HG03565 (cell line): ENCODE data around the gene CAMK2A.
"Not testable (repeated sequence)": the region's sequence is repeated elsewhere in the genome, so short reads cannot be mapped to it uniquely, and the experiment has no call there.

Experiments
- ATAC-seq: cut with Tn5 transposase; IDR thresholded peaks from one replicate; pipeline ENCODE4 v1.9.1; 2021; ENCODE audit warnings: mild to moderate bottlenecking, moderate library complexity; ENCODE audit not compliant: unreplicated experiment

CAMK2A gene

DNA sequence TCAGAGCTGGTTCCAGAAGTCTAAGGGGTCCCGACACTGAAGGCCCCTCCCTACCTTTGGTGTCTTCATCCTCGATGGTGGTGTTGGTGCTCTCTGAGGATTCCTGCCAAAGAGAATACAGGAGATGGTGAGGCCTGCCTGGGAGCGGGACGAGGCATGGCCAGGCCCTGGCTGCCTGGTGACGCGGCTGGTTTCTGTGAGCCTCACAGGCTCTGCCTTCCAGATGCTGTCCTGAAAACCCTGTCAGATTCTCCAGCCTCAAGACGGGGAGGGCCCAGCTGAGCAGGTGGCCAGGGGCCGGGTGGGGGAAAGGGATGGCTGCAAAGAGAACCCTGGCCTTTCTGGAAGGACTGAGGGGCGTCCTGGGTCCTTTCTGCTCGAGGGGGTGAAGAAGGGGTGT, 50.9 kb downstream of the CAMK2A start:
- ATAC-seq, result no peak

DNA sequence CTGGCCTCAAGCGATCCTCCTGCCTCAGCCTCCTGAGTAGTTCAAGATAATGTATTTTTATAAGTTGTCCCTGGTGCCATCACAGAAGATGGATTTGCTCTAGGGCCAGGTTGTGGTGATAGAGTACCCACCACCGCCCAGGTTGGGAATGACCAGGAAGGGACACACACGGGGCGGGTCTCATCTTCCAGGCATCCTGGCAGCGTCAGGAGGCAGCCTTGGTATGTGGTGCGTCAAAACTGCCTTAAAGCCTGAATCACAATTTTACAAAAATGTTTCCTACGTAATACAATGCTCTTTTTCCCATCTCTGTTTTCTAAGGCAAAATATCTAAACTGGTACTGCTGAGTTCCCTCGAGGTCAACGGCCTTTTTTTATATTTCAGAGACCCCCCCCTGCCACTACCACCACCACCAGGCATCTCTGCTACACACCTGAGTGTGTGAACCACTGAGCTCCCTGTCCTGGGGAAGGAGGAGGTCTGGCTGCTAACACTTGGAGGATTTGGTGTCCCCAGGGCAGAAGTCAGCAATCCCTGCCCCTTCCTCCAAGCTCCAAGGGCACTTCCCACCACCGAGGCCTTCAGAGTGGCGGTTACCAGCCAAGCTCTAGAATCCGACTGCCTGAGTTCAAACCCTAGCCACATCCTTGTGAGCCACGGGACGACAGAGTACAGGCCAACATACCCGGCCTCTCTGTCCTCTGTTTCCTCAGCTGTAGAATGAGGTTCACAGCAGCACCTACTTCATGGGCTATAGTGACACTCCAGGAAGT, 52.4 kb downstream of the CAMK2A start:
- no peak for ATAC-seq

DNA sequence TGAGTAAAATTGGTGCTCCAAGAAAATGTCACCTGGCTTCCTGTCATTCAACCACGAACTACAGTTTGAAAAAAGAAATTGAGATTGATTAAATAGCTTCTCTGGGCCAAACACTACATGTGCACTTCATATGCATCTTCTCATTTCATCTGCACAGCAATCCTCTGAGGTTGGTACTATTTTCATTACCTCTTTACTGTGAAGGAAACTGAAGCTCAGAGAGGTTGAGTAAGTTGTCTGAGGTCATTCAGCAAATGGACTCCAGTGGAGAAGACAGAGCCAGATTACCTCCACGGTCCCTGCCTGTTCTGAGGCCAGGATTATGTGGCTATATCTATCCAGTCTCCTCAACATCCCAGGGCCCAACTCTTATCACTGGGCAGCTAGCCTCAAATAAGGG, 53.3 kb downstream of the CAMK2A start:
- ATAC-seq, result no peak

DNA sequence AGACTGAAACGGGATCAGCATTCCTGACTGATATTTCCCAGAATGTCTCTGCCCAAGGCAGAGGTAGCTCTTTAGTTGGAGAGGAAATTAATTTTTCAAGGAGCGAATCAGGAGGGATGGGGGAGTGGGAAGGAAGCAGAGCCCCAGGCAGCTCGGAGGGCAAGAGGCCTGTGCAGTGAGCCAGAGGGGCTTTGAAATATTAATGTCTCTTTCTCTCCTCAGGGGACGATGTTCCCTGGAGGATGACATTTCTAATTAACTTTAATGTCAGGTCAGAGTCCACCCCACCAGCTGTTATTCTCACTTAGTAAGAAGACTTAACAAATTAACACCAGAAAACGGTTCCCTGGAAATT, 54.1 kb downstream of the CAMK2A start:
- no peak for ATAC-seq

DNA sequence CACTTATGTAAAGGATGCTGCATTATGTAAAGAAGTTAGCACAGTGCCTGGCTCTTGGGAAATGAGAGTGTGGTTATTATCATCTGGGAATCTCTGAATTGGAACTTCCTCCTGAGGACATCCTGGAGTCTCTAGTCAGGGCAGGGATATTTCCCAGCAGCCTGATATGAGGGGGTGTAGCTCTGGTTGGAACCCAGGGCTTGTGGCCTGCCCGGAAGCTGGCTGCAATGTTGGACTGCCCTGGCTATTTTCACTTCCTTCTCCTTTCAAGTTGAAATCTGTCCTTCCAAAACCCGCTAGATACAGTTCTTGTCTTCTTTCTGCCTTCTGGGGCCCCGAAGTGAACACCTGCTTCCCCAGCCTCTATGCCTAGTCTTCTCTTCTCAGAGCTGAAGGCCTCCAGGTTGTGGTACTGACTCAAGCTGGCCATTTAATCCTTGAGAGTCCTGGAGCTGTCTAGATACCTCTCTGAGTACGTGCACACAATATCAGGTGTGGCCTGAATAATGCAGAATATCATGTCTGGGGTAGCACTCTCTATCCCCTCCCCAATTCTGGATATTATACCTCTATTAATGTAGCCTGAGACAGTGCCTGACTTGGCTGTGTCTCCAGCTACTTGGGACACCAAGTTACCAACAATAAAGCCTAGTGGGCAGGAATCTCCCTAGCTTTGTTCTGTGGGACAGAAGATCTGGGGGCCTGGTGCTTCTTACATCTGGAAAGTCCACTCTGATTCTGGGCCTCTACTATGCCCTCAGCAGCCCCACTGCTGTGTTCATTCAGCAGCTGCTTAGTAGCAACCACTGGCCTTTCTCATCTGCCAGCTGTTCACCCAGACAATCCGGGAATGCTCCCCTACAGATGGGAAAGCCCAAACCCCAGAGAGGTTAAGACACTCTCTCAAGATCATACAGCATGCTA, 54.7 kb downstream of the CAMK2A start:
- no peak for ATAC-seq

DNA sequence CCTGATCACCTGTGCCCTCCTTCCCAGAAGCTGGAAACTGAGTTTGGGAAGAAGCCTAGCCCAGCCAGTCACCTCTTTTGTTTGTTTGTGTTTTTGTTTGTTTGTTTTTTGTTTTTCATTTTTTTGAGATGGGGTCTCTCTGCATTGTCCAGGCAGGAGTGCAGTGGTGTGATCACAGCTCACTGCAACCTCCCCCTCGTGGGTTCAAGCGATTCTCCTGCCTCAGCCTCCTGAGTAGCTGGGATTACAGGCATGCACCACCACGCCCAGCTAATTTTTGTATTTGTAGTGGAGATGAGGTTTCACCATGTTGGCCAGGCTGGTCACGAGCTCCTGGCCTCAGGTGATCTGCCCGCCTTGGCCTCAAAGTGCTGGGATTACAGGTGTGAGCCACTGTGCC, 55.9 kb downstream of the CAMK2A start:
- not testable (repeated sequence) for ATAC-seq

DNA sequence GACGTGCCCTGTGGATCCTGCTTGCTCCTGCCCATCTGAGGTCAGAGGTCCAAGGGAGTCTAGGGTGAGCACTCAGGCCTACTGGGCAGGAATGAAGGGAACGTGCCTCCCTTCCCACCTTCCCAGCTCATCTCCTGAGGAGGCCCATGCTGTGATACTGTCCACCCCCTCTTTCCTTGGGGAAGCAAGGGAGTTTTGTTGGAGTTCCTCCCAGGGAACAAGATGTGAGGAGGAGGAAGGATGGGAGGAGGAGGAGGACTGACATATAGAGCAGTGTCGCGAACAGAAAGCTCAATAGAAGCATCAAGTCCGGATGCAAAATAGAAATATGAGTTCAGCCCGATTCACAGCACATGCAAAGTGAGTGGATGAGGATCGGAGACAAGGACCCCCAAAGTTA, 58.7 kb downstream of the CAMK2A start:
- ATAC-seq, result no peak

DNA sequence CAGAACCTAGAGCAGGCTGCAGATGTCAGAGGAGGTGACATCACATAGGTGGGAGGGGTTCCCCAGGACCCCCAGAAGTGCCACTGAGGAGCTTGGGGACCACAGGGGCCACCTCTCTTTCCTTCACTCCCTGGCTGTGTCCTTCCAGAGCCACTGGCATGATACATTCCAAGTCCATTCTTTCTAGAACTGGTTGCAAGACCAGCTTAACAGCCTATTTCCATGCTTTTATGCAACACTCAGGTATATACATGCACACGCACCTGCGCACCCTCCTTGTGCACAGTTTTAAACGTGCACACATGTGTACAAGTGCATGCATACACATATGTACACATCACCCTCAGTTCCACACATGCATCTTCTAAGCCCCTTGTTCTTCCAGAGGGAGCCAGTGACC, 60.0 kb downstream of the CAMK2A start:
- no peak for ATAC-seq

DNA sequence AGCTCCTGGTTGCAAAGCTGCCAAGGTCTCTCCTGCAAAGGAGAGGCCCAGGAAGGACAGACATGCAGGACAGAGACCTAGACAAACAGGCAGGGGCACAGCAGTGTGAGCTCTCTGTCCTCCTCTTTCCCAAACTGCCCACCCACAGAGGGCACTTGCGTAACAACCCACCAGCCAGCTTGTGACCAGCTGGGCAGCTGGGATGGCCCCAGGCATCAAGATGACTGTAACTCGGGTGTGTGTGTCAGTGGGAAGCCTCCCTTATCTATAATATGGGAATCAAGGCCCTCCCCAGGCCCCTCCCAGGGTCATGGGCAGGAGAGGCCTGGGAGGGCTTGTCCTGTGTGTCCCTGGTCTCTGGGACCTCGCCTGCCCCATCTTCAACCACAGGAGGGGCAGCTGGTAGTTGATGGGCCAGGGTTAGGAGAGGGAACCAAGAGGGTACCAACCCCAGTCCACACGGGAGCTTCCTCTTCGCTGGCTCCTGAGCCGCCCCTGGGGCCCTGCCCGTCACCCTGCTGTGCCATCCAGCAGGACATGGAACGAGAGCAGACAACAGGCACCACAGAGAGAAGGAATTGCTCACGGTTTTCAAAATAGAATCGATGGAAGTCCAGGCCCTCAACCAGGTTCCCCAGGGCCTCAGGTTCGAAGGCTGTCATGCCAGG, 61.8 kb downstream of the CAMK2A start:
- no peak for ATAC-seq

DNA sequence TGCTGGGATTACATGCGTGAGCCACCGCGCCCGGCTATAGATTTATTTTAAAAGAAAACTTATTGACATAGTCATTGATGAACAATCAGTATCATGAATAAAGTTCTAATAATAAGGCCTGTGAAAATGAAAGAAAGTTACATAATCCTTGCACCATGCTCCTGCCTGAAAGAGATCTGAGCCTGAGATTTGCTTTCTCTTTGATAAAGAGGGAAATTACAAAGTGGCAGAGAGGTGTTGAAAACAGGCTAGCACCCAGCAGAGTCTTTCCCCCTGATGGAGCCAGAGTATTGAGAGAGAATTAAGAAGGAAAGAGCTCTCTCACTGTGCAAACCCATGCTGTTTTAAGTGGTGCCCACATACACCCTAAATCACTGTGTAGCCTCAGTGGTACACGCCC, 62.5 kb downstream of the CAMK2A start:
- ATAC-seq, result no peak

DNA sequence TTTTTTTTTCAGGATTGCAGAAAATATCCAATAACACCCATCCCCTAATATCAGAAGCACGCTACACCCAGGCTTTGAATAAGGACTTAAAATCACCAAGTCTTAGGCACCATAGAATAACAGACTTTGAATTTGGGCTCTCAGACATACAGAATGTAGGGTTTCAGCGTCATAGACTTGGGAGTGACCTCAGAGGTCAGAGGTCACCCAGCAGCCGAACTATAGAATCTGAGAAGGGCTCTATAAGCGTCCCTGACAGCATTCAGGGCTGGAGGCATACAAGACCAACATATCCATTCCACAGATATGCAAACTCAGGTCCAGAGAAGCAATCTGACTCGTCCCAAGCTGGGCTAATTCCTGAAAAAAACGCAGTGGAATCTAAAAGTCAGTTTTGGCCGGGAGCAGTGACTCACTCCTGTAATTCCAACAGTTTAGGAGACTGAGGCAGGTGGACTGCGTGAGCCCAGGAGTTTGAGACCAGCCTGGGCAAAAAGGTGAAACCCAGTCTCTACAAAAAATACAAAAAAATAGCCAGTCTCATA, 65.0 kb downstream of the CAMK2A start:
- ATAC-seq, result no peak

DNA sequence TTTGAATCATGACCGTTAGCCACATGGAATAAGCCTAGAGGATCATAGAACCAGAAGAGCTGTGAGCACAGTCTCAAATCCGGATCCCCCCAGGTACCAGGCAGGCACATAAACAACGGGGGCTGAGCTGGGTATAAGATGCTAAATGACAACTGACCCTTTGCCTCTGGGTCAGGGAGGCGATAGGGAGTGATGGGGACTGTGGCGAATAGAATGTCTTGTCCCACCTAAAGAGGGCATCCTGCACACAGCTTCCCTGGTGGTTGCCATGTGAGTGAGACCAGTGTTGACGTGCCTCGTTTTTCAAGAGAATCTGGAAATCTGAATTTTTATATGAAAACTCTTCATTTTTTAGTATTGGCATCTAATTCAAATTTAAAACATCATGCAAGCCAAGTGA, 66.1 kb downstream of the CAMK2A start:
- no peak for ATAC-seq

DNA sequence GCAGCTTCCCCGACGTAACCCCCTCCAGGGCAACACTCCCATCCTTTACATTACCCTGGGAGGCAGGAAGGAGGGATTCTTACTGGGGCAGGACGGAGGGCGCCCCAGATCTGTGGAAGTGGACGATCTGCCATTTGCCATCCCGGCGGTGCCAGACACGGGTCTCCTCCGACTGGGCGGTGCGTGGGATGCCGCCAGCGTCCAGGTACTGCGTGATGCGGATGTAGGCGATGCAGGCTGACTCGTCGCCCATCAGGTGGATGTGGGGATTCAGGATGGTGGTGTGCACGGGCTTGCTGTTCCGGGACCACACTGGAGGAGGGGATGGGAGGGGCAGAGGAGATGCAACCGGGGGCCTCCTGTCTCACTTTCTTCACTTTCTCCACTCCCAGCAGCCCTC, 66.7 kb downstream of the CAMK2A start:
- no peak for ATAC-seq

DNA sequence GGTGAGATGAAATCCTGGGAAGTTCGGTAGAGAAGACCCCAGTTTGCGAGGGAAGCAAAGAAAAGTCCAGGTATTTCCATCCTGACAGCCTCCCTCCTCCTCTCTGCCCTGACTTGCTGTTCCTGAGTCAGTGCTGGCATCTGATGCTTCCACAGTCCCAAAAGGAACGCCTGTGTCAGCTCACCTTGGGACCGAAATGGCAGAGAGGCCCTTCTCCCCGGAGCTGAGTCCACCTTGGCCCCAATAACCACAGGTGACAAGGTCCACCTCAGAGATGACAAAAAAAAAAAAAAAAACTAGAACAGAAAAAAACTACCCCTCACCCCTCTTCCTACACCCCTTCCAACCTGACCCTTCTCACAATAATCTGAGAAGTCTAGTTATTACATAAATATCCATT, 68.1 kb downstream of the CAMK2A start:
- no peak for ATAC-seq

DNA sequence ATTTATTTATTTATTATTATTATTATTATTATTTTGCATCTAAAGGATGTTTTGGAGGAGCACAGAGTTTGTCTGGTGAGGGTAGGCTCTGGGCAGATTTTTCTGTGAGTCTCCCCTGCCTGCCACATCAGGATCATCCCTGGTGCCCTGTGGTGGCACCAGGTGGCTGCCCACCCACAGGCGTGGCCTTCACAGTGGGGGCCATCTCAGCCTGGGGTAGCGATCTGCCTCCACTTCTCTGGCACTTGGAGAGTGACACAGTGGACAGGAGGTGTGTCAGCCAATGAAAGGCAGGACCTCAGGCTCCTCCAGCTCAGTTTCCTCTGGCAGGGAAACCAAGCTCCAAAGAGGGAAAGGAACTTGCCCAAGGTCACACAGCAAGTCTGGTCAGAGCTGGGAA, 69.7 kb downstream of the CAMK2A start:
- ATAC-seq, result no peak

DNA sequence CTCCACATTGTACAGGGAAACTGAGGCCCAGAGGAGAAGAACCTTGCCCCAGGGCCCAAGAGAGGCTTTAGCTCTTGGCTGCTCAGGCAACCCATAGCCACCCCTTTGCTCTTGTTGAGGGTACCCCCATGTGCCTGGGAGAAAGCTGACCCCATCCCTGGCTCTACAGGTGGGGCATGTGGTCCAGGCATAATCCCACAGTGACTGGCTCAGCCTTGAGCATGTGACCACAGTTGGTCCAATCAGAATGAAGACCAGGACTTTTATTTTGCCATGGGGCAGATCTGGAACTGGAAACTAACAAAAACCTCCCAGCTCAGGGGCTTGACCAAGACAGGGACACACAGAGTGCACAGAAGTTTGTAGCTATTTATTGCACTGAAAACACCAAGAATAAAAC, 70.4 kb downstream of the CAMK2A start:
- no peak for ATAC-seq

DNA sequence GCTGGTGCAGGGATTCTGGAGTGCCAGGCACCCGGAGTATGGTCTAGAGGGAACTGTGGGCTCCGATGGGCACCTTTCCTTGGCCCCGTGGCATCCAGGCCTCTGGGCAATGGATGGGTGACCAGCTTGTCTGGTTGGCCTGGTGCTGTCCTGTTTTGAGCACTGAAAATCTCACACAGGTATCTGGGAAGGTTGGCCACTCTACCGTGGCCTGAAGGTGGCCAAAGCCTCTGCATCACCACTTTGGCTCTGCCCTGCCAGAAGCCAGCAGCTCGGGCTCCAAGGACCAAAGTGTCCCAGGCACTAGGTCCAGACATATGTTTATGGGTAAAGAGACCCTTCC, 70.9 kb downstream of the CAMK2A start:
- ATAC-seq, result no peak

DNA sequence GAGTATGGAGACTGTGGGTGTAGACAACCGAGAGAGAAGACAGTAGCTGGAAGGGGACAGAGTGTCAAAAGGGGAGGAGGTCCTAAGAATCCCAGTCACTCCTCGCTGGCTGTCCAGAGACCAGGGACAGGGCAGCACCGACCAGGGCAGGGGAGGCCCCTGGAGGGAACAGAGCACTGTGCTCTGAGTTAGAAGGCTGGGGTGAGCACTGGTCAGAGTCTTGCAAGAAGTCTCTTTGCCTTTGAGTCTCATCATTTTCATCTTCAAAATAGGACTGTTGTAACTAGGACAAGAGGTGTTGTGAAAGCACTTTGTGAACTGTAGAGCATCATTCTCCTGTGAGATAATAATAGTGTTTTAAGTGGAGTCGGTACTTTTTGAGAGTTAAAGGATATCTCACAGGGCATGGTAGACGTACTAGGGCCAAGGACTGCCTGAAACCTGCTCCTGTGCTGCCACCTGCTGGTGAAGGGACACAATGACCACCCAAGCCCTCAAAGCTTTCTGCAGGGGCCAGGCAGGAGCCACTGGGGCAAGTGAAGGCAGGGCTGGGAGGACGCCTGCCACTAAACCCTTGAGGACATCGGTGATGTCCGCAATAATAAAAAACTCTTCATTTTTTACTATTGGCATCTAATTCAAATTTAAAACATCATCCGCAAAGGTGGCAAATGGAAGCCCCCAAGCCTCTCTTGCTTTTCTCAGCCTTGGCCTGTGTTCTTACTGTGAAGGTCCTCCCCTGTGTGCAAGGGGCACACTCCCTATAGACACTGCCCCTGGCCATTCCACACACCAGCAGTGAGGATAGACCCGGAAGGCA, 71.5 kb downstream of the CAMK2A start:
- no peak for ATAC-seq

DNA sequence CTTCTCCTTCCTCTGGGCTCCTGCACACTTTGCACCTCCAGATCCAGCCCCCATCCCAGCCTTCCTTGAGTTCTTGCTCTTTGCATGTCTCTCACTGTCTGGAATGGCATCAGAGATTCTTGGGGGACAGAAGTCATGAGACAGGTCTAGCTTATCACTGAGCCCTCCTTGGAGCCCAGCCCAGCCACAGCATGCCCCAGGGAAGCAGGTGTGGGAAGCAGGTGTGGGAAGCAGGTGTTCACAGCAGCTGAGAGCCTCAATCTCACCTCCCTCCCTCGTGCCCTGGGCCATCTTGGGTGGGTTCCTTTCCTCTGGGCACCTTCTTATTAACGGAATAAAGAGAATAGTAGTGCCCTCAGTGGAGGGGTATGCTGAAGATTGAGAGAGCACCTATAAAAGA, 72.5 kb downstream of the CAMK2A start:
- ATAC-seq, result no peak

DNA sequence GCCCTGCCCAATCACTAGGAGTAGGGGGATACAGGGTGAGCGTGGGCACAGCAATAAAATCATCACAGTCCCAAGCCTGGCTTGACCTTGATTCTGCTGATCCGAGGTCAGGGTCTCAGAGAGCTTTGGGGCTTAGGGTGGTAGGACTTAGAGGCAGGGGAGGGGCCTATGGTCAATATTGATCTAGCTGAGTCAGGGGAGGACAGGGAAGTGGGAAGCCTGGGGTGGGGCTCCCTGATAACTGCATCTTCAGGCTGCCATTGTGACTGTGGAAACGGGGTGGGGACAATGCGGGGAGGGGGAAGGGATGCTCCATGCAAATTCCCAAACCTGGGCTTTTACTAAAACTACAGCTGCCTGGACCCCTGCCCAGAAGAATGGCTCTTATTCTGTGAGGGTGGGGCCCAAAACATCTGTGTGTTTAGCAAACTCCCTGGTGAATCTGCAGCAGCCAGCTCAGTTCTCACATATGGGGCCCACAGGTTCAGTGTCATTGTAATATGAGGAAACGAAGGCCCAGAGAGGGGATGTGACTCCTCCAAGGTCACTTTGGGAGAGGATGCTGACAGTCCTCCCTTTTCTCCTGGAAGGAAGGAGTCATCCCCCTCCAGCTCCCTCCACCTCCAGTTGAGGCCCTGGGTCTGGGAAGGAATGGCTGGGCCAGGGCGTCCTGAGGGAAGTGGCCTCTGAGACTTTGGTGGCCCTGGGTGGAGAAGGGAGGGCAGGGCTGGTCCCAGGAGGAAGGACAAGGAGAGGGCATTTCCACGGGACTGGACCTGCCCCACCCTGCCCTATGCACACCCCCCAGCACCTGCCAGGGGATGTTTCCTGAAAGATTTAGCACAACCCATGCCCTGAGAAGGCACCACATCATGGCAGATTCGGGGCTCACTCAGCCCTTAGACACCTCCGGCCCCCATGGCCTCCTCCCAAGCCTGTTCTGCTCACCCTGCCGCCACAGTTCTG, 73.3 kb downstream of the CAMK2A start:
- no peak for ATAC-seq
